Transverse colon (tissue), 4 donors: ENCODE results near the gene NMRK2.

Experiments used
- POLR2A ChIP-seq: fragments of 450-650 bp; IDR thresholded peaks from one replicate; pipeline ENCODE4 v1.6.1; 2016; ENCODE audit warnings: antibody characterized with exemption, mild to moderate bottlenecking, moderate library complexity
- POLR2AphosphoS5 ChIP-seq, 3 donors: sonication (generic); formaldehyde crosslinking; IDR thresholded peaks; one replicate each; pipeline ENCODE4 v1.6.1; 2016; ENCODE audit warnings: antibody characterized with exemption in 3 of 3
- TF ChIP-seq, protein P1 (sequence below), 5 experiments: fragments of 200-600 bp in 3 of 5; fragments of 450-650 bp in 2 of 5; sonication (generic) in 3 of 5; IDR thresholded peaks; 1 replicate in 2 of 5; 2 replicates in 3 of 5; pipeline ENCODE4 v1.5.1; 2016 to 2017; ENCODE audit warnings: antibody characterized with exemption in 5 of 5, inconsistent platforms in 3 of 5, mild to moderate bottlenecking in 2 of 5, moderate library complexity in 1 of 5

DNA sequence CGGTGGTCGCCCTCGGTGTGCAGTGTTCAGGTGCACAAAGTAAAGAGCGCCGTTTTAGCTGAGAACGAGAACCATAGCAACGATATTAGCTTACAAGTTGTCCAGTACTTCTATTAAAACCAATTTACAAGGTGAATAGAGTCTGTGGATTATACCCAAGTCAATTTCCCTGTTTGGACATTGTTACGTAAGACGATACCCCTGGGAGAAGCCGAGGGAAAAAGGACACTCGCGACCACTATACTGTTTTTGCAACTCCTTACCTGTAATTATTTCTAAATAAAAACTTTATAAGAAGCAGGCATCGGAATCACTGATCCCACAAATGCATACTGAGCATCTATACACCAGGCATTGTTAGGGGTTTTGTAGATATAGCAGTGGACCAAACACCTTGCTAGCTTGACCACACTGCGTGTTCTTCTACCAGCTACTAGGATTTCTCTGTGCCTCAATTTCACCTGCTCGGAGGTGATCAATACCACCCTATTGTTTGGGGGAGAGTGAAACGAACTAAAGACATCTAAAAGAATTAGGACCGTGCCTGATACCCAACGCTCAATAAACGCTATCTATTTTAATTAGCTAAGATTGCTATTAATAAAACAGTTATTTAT lies 52.9 kb downstream of the NMRK2 start:
- TF ChIP-seq, protein P1, sequence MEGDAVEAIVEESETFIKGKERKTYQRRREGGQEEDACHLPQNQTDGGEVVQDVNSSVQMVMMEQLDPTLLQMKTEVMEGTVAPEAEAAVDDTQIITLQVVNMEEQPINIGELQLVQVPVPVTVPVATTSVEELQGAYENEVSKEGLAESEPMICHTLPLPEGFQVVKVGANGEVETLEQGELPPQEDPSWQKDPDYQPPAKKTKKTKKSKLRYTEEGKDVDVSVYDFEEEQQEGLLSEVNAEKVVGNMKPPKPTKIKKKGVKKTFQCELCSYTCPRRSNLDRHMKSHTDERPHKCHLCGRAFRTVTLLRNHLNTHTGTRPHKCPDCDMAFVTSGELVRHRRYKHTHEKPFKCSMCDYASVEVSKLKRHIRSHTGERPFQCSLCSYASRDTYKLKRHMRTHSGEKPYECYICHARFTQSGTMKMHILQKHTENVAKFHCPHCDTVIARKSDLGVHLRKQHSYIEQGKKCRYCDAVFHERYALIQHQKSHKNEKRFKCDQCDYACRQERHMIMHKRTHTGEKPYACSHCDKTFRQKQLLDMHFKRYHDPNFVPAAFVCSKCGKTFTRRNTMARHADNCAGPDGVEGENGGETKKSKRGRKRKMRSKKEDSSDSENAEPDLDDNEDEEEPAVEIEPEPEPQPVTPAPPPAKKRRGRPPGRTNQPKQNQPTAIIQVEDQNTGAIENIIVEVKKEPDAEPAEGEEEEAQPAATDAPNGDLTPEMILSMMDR (IDR thresholded peaks at IDR 0.05): no peak
- TF ChIP-seq POLR2A (no peak), POLR2AphosphoS5 (IDR thresholded peaks at IDR 0.05) (no peak)
